ENCODE measurements around the gene GNG3.
"Not testable (repeated sequence)": the region's sequence is repeated elsewhere in the genome, so short reads cannot be mapped to it uniquely, and the experiment has no call there.

GNG3 gene
- total RNA-seq = 0.04 to 0.18 reads per million in 2 experiments

DNA sequence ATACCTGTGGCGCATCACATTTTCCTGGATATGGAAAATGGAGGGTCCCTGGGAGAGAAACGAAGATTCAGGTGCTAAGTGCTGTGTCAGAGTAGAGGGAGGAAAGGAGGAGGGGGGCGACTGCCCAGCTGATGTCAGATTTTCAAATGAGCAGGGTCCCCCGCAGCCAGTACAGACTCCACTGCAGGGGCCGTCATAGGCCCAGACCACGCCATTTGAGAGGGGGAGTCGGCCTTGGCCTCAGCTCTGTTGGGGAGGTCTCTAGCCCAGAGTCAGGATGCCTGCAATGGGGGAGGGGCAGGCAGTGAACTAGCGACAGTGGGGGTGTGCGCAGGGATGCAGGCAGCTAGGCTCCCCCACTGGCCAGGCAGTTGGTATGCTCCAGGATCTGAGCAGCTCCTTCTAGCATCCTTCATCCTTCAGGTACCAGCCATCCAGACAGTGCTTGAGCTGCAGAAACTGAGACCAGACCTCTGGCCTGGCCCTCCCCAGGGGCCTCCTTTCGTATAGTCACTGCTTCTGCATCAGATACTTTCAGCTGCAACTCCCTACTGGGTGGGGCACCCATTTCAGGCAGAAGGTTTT lies at the start of gene GNG3, which contains the start of gene BSCL2:
Gene GNG3 (plus strand): TSS at position 400 of the 585 bp plus-strand sequence. CDS start 620 bp downstream, outside the sequence.
Gene BSCL2 (minus strand): TSS at position 148 of the 585 bp plus-strand sequence. CDS start 229 bp downstream, outside the sequence.
- DNase-seq (ENCODE audit: low read depth) = no peak

DNA sequence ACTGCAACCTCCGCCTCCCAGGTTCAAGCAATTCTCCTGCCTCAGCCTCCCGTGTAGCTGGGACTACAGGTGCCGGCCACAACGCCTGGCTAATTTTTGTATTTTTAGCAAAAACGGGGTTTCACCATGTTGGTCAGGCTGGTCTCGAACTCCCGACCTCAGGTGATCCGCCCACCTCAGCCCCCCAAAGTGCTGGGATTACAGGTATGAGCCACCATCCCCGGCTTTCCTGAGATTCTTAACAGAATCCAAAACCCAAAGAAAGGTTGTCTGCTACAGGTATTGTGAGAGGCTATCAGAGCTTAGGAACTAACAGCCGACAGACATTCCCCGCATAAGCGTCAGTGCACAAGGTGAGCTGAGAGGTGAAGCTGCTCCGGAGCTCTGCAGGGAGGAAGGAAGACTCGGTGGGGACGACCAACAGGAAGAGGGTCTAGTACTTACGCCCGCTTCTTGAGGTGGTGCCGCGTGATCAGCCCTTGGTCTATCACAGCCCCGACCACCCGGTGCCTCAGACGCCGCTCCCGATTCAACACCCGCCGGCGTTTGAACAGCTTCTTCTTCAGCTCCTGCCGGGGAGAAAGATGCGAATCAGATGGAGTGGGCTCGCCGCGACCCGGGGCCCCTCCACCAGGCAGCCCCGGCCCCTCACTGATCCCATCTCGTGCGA lies 42.9 kb upstream of the GNG3 start:
- peak; percentile 37 for DNase-seq (ENCODE audit: low read depth)

GRCh38 chr11:62665075-62665598 lies 42.3 kb upstream of the GNG3 start, which contains the start of the genes C11orf98 and CSKMT:
Gene C11orf98 (minus strand): TSS chr11:62665210. CDS start chr11:62665169, 41 bp downstream.
Gene CSKMT (plus strand): TSS chr11:62665312. CDS start chr11:62665880, 568 bp downstream.
- peak; percentile 92 for DNase-seq (ENCODE audit: low read depth)

GRCh38 chr11:62665599-62666258 lies 41.7 kb upstream of the GNG3 start:
- peak; percentile 38 for DNase-seq (ENCODE audit: low read depth)

- no peak for DNase-seq (ENCODE audit: low read depth)
Observed at GRCh38 chr11:62666259-62666926, 41.1 kb upstream of the GNG3 start.

DNA sequence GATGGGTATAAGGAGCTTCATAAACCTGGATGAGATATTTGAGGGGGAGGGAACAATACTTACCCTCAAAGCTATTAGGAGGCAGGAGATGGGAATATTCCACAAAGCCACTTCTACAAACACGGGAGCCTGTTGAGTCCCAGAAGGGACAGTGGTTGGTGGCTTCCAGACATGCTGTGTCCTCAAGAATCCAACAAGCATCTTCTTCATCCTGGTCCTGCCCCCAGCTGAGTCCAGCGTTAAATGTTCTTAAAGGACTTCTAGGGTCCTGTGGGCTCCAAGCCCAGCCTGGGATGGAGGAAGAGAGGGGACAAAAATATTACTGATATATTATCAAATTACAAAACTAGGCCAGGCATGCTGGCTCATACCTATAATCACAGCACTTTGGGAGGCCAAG lies 40.0 kb upstream of the GNG3 start:
- DNase-seq (ENCODE audit: low read depth) = no peak

DNA sequence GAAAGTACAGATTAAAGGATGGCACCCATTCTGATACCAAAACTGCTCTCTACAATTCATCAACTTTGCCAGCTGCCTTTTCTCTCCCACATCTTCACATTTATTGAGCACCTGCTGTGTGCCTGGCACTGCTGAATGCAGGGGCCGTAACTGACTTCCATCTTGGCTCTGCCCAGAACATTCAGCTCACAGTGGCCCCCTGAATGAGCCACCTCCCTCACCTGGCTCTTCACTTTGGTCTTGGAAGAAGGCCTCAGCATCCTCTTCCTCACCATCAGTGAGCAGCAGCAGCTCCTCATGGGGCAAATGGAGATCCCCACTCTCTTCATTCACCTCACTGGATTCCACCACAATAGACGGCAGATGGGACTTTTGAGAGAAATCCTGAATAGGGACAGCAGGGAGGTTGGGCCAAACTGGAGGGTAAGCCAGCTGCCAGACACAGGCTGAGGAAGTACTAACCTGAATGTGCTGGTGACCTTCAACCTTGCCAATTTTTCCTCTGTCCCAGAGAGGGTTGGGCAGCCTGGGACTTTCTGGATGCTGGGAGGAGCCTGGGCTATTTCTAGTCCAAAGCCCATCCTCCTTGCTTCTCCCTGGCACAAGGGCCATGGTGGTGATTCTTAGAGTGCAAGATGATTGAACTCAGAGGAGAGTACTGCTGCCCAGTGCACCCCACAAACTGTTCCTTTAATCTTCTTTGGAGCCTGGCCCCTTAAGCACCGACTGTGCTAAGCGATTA lies 37.9 kb upstream of the GNG3 start:
- DNase-seq (ENCODE audit: low read depth) = no peak

GRCh38 chr11:62671236-62671607 lies 36.3 kb upstream of the GNG3 start:
- no peak for DNase-seq (ENCODE audit: low read depth)

- peak; percentile 48 for DNase-seq (ENCODE audit: low read depth)
Observed at GRCh38 chr11:62671608-62672389, 35.7 kb upstream of the GNG3 start, which contains the start of the genes LBHD1 and UQCC3. Gene LBHD1 (minus strand): TSS chr11:62672267. CDS start chr11:62670031, 2,236 bp downstream. Gene UQCC3 (plus strand): TSS chr11:62671673. CDS start chr11:62671746, 73 bp downstream.

GRCh38 chr11:62673196-62673525 lies 34.3 kb upstream of the GNG3 start:
- no peak for DNase-seq (ENCODE audit: low read depth)

GRCh38 chr11:62675415-62675814 lies 32.1 kb upstream of the GNG3 start:
- DNase-seq (ENCODE audit: low read depth) = not testable (repeated sequence)

GRCh38 chr11:62676698-62677097 lies 30.8 kb upstream of the GNG3 start:
- DNase-seq (ENCODE audit: low read depth) = no peak

DNA sequence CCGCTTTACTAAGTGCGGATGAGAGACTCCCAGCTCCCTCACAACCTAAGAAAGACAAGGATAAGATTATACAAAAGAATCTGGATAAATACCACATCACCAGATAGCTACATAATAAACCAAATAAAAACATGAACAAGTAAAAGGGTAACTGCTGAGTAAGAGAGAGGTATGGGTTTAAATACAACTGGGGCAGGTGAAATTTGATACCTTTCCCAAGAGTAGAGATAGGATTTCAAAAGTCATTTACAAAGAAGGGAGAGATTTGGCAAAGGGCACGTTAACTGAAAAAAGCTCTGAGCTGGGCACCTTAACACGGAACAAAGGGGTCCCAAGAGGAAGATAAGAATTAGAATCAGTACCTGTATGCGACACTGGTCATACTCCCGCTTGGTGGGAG lies 30.3 kb upstream of the GNG3 start:
- no peak for DNase-seq (ENCODE audit: low read depth)

- DNase-seq (ENCODE audit: low read depth) = no peak
Observed at GRCh38 chr11:62677714-62678113, 29.8 kb upstream of the GNG3 start.

- DNase-seq (ENCODE audit: low read depth) = no peak
Observed at GRCh38 chr11:62678433-62678769, 29.1 kb upstream of the GNG3 start.

- DNase-seq (ENCODE audit: low read depth) = peak; percentile 77
Observed at GRCh38 chr11:62678770-62679696, 28.4 kb upstream of the GNG3 start, which contains the start of gene UBXN1. Gene UBXN1 (minus strand): TSS chr11:62679073. CDS start chr11:62678923, 150 bp downstream.

DNA sequence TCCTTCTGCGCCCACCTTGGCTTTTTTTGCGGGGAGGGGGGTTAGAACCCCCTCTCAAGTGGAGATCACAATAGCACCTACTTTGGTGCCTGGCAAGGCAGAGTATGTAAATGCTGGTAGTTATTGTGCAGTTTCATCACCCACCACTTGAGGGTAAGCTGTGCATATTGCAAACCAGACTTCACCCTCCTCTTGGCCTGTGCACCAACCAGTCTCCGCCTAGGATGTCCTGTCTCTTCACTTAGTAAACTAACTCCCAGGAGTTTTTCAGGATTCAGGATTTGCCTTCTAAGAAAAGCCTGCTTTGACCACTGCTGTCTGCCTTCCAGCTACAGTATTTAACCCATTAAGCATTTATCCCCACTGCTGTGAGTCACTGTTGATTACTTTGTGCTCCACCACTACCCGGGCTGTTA lies 26.6 kb upstream of the GNG3 start:
- DNase-seq (ENCODE audit: low read depth) = no peak

DNA sequence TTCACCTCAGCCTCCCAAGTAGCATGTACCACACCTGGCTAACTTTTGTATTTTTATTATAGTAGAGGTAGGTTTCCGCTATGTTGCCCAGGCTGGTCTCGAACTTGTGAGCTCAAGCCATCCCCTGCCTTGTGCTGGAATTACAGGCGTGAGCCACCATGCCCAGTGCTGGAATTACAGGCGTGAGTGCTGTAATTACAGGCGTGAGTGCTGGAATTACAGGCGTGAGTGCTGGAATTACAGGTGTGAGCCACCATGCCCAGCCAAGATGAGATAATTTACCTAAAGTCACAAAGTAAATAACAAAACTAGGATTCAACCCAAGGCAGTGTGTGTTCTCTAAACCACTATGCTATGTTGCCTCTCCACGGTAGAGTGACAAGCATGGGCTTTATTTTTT lies 25.0 kb upstream of the GNG3 start:
- no peak for DNase-seq (ENCODE audit: low read depth)
